Measurements from ENCODE around the gene DCLK1. TPM values are rescaled to one million over a fixed set of nuclear protein-coding genes. Genes with fewer than 3 reads are reported as not detected.

DCLK1 gene
- total RNA-seq, 4 donors from 2014 or later = 0.72 to 9.1 (median 4.9) TPM

- 78 to 90% methylated on average over 5 of the region's 5 CpGs for WGBS, 2 donors
- Histone ChIP-seq H3K4me3 (no peak overlapping the region), H3K4me1 (peaks cover 0 to 4% (median 0%) of the 10 kb centered on the region in 3 donors), H3K9me3 (no peaks in the 10 kb centered on the region), H3K27ac (no peak overlapping the region), H3K27me3 (no peaks in the 10 kb centered on the region), H3K36me3 (no peaks in the 10 kb centered on the region)
- intact Hi-C loops (cut with DNase I) = no loop called here
- TF ChIP-seq CTCF (IDR thresholded peaks at IDR 0.05) (no peak), POLR2A (IDR thresholded peaks at IDR 0.05) (no peak)
- DNase-seq = no peak
Measured at GRCh38 chr13:35850569-35850968, 280.6 kb downstream of the DCLK1 start.

GRCh38 chr13:35849256-35849644 is 281.9 kb downstream of the DCLK1 start:
- intact Hi-C loops (cut with DNase I) = no loop called here
- WGBS, 2 donors = 73 to 79% methylated on average over 2 of the region's 2 CpGs
- no peaks in the 10 kb centered on the region for H3K4me1 ChIP-seq
- no peak overlapping the region for H3K4me3 ChIP-seq
- no peaks in the 10 kb centered on the region for H3K27me3 ChIP-seq
- no peak for DNase-seq
- no peaks in the 10 kb centered on the region for H3K36me3 ChIP-seq
- no peaks in the 10 kb centered on the region for H3K9me3 ChIP-seq
- TF ChIP-seq CTCF (IDR thresholded peaks at IDR 0.05) (no peak), POLR2A (IDR thresholded peaks at IDR 0.05) (no peak)
- H3K27ac ChIP-seq = no peak overlapping the region

- Histone ChIP-seq H3K27me3 (no peaks in the 10 kb centered on the region), H3K4me1 (no peaks in the 10 kb centered on the region), H3K27ac (no peak overlapping the region), H3K9me3 (no peaks in the 10 kb centered on the region), H3K36me3 (no peaks in the 10 kb centered on the region), H3K4me3 (no peak overlapping the region)
- intact Hi-C loops (cut with DNase I) = no loop called here
- TF ChIP-seq CTCF (IDR thresholded peaks at IDR 0.05) = no peak
- no peak for TF ChIP-seq POLR2A (IDR thresholded peaks at IDR 0.05)
- WGBS, 2 donors = 48 to 51% methylated on average over 3 of the region's 3 CpGs
- no peak for DNase-seq
Measured at GRCh38 chr13:35848336-35849255, 282.6 kb downstream of the DCLK1 start.

GRCh38 chr13:35843272-35843671 is 287.9 kb downstream of the DCLK1 start:
- H3K36me3 ChIP-seq = no peaks in the 10 kb centered on the region
- intact Hi-C loops (cut with DNase I) = no loop called here
- H3K27me3 ChIP-seq = no peaks in the 10 kb centered on the region
- TF ChIP-seq CTCF (IDR thresholded peaks at IDR 0.05) (no peak), POLR2A (IDR thresholded peaks at IDR 0.05) (no peak)
- no peaks in the 10 kb centered on the region for H3K4me1 ChIP-seq
- no peak overlapping the region for H3K4me3 ChIP-seq
- no peaks in the 10 kb centered on the region for H3K9me3 ChIP-seq
- H3K27ac ChIP-seq = no peak overlapping the region
- no peak for DNase-seq

GRCh38 chr13:35841060-35841521 is 290.1 kb downstream of the DCLK1 start:
- Histone ChIP-seq H3K36me3 (no peaks in the 10 kb centered on the region), H3K27ac (no peak overlapping the region), H3K9me3 (no peaks in the 10 kb centered on the region), H3K4me3 (no peak overlapping the region), H3K4me1 (no peaks in the 10 kb centered on the region), H3K27me3 (no peaks in the 10 kb centered on the region)
- intact Hi-C loops (cut with DNase I) = no loop called here
- WGBS, 2 donors = 70 to 86% methylated on average over 4 of the region's 4 CpGs
- no peak for DNase-seq
- TF ChIP-seq POLR2A (IDR thresholded peaks at IDR 0.05) = no peak
- no peak for TF ChIP-seq CTCF (IDR thresholded peaks at IDR 0.05)

All from esophagus squamous epithelium (tissue), 5 donors.